ENCODE results near the gene PALM2AKAP2.

DNA sequence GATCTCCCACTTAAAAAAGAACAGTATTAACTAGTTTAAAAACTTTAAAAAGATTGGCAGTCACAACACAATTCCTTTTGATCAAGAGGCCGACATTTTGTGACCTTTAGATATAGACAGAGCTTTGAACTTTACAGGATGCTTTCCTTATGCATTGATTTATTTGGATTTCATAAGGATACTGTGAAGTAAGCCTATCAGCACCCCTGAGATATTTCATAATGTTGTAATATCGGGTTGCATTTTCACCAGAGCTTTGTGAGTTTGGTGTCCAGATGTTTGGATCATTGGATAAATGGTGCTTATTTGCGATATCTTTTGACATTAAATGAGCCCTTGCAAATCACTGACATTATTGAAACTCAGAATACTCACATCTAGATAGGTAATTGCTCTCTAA is 7.7 kb downstream of the PALM2AKAP2 start:
- TF ChIP-seq, protein P1, sequence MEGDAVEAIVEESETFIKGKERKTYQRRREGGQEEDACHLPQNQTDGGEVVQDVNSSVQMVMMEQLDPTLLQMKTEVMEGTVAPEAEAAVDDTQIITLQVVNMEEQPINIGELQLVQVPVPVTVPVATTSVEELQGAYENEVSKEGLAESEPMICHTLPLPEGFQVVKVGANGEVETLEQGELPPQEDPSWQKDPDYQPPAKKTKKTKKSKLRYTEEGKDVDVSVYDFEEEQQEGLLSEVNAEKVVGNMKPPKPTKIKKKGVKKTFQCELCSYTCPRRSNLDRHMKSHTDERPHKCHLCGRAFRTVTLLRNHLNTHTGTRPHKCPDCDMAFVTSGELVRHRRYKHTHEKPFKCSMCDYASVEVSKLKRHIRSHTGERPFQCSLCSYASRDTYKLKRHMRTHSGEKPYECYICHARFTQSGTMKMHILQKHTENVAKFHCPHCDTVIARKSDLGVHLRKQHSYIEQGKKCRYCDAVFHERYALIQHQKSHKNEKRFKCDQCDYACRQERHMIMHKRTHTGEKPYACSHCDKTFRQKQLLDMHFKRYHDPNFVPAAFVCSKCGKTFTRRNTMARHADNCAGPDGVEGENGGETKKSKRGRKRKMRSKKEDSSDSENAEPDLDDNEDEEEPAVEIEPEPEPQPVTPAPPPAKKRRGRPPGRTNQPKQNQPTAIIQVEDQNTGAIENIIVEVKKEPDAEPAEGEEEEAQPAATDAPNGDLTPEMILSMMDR (IDR thresholded peaks at IDR 0.05; ENCODE audit: low read depth, low read length): no peak
- TF ChIP-seq EZH2phosphoT487 (IDR thresholded peaks at IDR 0.05; ENCODE audit: low read depth): no peak
